ENCODE data around the gene ACCS. TPM values are rescaled to one million over a fixed set of nuclear protein-coding genes. Genes with fewer than 3 reads are reported as not detected.

Gene ACCS
- total RNA-seq, 4 donors from 2014 or later, result 0.58 to 4.0 (median 1.8) TPM

DNA sequence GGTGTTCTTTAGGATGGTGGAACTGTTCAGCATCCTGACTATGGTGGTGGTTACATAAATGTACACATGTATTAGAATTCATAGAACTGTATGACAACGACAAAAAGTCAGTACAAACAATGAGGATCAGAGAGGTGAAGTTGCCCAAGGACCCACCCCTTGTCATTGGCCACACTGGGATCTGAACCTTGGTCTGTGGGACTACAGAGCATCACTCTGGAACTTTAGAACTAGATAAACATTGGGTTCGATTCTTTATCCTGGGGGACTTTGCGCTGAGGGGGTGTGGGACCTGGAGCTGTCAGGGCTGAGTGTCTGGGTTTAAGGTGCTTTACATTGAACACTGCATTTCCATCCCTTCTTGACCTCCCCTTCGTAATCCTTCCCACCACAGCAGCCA lies 16.6 kb downstream of the ACCS start:
- Histone ChIP-seq H3K27ac (no peak overlapping the region), H3K36me3 (peaks cover 0 to 10% of the 10 kb centered on the region in 2 donors), H3K9me3 (no peaks in the 10 kb centered on the region), H3K4me1 (no peaks in the 10 kb centered on the region), H3K4me3 (no peak overlapping the region), H3K27me3 (no peaks in the 10 kb centered on the region)
- ATAC-seq (no peak), DNase-seq (no peak)
- in situ Hi-C loops (cut with MboI; ENCODE audit: low sequenced_read_pairs in 4 of 4) (no loop called here), intact Hi-C loops (cut with DNase I; ENCODE audit: low total_unique reads) (no loop called here)
- TF ChIP-seq CTCF (IDR thresholded peaks at IDR 0.05 in 4 of 5, conservative IDR thresholded peaks at IDR 0.05 in 1 of 5), result no peak
- no peak for TF ChIP-seq POLR2A (IDR thresholded peaks at IDR 0.05)

DNA sequence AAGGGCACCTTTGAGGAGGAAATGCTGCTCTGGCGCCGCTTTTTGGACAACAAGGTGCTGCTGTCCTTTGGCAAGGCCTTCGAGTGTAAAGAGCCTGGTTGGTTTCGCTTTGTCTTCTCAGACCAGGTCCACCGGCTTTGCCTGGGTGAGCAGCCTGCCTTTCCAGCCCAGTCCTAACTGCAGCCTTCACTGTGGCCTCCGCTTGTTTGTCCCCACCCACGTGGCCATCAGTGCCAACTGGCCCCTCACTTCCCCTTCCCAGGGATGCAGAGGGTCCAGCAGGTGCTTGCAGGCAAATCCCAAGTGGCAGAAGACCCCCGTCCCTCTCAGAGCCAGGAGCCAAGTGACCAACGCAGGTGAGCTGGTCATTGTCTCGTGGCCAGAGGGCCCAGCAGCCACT lies 17.4 kb downstream of the ACCS start:
- Histone ChIP-seq H3K4me1 (no peaks in the 10 kb centered on the region), H3K4me3 (no peak overlapping the region), H3K27ac (no peak overlapping the region), H3K36me3 (peaks cover 0 to 10% of the 10 kb centered on the region in 2 donors), H3K9me3 (no peaks in the 10 kb centered on the region), H3K27me3 (no peaks in the 10 kb centered on the region)
- in situ Hi-C loops (cut with MboI; ENCODE audit: low sequenced_read_pairs in 4 of 4) (no loop called here), intact Hi-C loops (cut with DNase I; ENCODE audit: low total_unique reads) (no loop called here)
- ATAC-seq (no peak), DNase-seq (no peak)
- no peak for TF ChIP-seq CTCF (IDR thresholded peaks at IDR 0.05 in 4 of 5, conservative IDR thresholded peaks at IDR 0.05 in 1 of 5)
- TF ChIP-seq POLR2A (IDR thresholded peaks at IDR 0.05), result no peak

DNA sequence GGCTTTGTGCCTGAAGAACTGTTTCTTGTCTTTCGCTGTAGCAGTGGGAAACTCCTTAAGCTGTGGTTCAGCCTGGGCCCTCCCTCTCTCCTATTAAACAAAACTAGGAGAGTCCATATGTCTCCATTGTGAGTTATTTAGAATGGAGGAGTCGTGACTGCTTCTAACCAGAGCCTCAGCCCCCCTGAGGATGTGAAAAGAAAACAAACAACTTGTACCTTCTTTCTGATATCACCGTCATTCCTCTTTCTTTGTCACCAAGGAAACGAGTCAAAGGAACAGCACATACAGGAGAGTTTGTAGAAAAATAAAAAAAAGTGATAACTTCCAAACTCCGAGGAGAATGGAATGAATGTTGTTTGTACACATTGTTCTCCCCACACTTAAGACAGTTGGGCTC lies 17.8 kb downstream of the ACCS start:
- DNase-seq, result no peak
- TF ChIP-seq POLR2A (IDR thresholded peaks at IDR 0.05) (no peak), CTCF (IDR thresholded peaks at IDR 0.05 in 4 of 5, conservative IDR thresholded peaks at IDR 0.05 in 1 of 5) (no peak)
- H3K27me3 ChIP-seq, result no peaks in the 10 kb centered on the region
- in situ Hi-C loops (cut with MboI; ENCODE audit: low sequenced_read_pairs in 4 of 4) (no loop called here), intact Hi-C loops (cut with DNase I; ENCODE audit: low total_unique reads) (no loop called here)
- no peak overlapping the region for H3K4me3 ChIP-seq
- no peaks in the 10 kb centered on the region for H3K4me1 ChIP-seq
- H3K27ac ChIP-seq, result no peak overlapping the region
- no peaks in the 10 kb centered on the region for H3K9me3 ChIP-seq
- H3K36me3 ChIP-seq, result peaks cover 0 to 10% of the 10 kb centered on the region in 2 donors
- ATAC-seq, result no peak

DNA sequence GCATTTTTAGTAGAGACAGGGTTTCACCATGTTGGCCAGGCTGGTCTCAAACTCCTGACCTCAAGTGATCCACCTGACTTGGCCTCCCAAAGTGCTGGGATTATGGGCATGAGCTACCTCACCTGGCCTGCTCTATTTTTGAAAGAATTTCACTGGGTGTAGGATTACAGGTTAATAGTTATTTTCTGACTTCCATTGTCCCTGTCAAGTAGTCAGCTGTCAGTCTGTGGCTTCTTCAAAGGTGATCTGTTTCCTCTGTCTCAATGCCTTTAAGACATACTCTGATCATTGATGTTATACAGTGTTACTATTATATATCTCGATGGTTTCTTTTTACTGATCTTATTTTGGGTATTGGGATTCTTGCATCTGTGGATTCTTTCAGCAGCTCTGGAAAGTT lies 19.3 kb downstream of the ACCS start:
- H3K4me1 ChIP-seq, result no peaks in the 10 kb centered on the region
- intact Hi-C loops (cut with DNase I; ENCODE audit: low total_unique reads), result no loop called here
- in situ Hi-C loops (cut with MboI; ENCODE audit: low sequenced_read_pairs in 4 of 4), result no loop called here
- H3K4me3 ChIP-seq, result no peak overlapping the region
- ATAC-seq (no peak), DNase-seq (no peak)
- H3K9me3 ChIP-seq, result no peaks in the 10 kb centered on the region
- TF ChIP-seq CTCF (IDR thresholded peaks at IDR 0.05 in 4 of 5, conservative IDR thresholded peaks at IDR 0.05 in 1 of 5) (no peak), POLR2A (IDR thresholded peaks at IDR 0.05) (no peak)
- H3K27ac ChIP-seq, result no peak overlapping the region
- H3K27me3 ChIP-seq, result no peaks in the 10 kb centered on the region
- peaks cover 0 to 10% of the 10 kb centered on the region in 2 donors for H3K36me3 ChIP-seq

DNA sequence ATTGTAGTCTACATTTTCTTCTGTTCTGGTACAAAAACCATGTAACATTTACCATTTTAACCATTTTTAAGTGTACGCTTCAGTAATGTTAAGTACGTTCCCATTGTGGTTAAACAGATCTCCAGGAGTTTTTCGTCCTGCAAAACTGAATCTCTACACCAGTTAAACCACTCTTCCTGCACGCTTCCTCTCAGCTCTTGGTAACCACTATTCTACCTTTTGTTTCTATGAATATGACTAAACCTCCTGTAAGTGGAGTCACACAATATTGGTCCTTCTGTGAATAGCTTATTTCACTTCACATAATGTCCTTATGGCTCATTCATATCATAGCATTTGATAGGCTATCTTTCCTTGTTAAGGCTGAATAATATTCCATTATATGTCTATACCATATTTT lies 22.3 kb downstream of the ACCS start:
- H3K27ac ChIP-seq, result no peak overlapping the region
- intact Hi-C loops (cut with DNase I; ENCODE audit: low total_unique reads) (no loop called here), in situ Hi-C loops (cut with MboI; ENCODE audit: low sequenced_read_pairs in 4 of 4) (no loop called here)
- no peaks in the 10 kb centered on the region for H3K4me1 ChIP-seq
- H3K9me3 ChIP-seq, result no peaks in the 10 kb centered on the region
- ATAC-seq (no peak), DNase-seq (no peak)
- H3K4me3 ChIP-seq, result no peak overlapping the region
- no peak for TF ChIP-seq CTCF (IDR thresholded peaks at IDR 0.05 in 4 of 5, conservative IDR thresholded peaks at IDR 0.05 in 1 of 5)
- no peak for TF ChIP-seq POLR2A (IDR thresholded peaks at IDR 0.05)
- no peaks in the 10 kb centered on the region for H3K27me3 ChIP-seq
- H3K36me3 ChIP-seq, result peaks cover 0 to 5% of the 10 kb centered on the region in 2 donors
